Stimulated activated CD8-positive, alpha-beta memory T cell treated with anti-CD3 and anti-CD28 coated beads, Interleukin-12 subunit alpha, Interleukin-12 subunit beta, amount 100 ng/mL, for 1 hour (primary cell): ENCODE measurements around the gene IRF4.
A peak's percentile ranks its signal among the peaks of the same experiment; 100 is the strongest.

Source experiments
- DNase-seq: peaks from one replicate; pipeline ENCODE4 v3.0.0-alpha.2; 2020; ENCODE audit warnings: low read depth

The IRF4 gene

DNA sequence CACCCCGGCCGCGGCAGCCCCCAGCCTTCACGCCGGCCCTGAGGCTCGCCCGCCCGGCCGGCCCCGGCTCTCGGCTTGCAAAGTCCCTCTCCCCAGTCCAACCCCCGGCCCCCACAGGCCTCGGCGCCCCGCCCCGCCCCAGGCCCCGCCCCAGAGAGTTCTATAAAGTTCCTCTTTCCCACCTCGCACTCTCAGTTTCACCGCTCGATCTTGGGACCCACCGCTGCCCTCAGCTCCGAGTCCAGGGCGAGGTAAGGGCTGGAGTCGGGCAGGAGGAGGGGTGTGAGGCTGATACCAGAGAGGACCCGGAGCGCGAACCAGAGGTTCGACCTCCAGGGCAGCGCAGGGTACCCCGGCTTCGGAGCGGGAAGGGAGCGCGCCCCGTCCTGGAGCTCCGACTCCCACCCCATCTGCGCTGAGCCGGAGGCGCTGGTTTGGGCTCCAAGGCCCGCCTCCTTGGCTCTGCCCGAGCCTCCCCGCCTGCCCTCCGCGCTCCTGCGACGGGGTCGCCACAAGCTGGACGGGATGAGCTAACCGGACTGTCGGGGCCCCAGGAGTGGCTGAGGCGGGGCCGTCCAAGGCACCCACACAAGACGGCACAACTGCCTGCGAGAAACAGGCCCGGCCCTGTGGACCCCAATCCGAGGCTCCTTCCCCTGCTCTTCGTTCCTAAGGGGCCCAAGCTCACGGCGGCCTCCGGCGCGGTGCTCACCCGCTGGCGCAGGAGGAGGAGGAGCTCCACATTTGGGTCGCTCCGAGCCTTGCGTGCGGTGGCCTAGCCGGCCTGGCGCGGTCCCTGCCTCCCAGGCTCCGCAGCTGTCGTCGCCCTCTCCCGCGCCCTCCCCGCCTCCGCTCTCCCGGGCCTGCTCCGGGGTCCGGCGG, at the start of gene IRF4:
TSS of gene IRF4 (plus strand) at position 194 of the 882 bp plus-strand sequence. CDS start 1,401 bp downstream, outside the sequence.
- DNase-seq, result peak; percentile 39

DNA sequence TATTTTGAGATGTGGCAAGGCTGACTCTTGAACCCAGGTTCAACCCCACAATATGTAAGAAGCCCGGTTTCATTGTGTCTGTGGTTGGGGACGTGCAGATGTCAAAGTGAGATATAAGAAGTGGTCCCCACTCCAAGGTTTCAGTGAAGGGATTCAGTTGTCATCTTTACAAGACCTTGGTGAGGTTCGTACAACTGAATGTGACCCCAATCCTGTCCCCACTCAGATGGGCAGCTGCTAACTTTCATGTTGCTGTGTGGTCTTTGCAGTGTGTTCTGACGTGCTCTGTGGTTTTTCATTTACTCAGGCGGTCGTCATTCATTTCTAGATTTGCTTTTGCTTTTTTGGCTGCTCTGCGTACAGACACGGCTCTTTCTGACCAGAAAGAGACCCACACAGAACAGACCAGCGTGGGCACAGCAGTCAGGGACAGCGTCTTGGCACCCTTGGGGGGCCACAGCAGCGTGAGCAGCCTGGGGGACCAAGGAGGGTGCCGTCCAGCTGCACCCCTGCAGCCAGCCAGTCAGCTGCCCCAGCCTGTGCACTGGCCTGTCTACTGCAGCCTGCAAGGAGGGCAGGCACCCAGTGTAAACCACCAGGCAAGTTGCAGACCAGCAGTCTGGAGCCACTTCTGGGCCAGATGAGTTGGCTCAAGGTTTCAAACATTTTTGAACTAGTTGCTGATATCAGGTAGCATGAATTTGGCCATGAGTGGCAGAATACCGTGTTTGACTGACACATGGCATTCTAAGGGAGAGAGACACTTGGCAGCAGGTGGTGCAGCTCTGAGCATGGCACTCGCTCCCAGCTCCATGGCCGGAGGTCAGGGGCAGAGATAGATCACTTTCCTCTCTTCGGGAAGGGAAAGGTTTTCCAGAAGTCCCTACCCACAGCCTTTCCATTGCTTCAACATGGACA, 49.4 kb upstream of the IRF4 start:
- DNase-seq, result no peak

DNA sequence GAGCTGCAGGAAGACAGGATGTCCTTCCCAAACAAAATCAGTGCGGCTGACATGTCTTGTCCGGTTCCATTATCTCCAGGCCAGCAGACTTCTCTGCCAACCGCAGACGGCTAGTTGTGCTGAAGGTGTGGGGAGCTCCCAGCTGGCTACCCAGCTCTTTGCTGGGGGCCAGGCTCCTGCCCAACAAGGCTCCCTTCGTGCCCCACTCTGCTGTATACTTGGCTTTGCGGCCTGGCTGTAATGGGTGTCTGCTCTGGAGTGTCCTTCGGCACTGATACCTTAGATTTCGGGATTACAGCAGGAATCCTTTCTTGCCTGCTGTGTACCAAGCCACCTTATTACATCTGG, 48.7 kb upstream of the IRF4 start:
- DNase-seq, result no peak

DNA sequence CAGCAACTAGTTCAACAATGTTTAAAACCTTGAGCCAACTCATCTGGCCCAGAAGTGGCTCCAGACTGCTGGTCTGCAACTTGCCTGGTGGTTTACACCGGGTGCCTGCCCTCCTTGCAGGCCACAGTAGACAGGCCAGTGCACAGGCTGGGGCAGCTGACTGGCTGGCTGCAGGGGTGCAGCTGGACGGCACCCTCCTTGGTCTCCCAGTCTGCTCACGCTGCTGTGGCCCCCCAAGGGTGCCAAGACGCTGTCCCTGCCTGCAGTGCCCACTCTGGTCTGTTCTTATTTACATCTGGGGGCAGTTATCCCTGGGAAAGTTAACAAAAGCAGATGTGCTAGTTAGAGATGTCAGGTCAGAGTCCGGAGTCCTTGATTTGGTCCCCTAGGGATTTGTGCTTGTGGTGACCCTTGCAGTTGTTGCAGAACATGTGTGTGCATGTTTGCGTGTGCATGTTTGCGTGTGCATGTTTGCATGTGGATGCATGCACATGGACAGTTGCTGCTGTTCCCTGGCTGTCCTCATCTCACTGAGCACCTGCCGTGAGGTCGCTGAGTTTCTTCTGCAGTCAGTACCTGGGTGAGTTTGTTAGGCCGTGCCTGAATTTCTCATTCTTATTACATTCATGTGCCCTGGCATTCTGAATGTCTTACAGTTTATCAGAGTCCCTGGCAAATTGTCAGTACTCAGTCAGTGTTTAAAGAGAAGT, 48.2 kb upstream of the IRF4 start:
- DNase-seq, result no peak

DNA sequence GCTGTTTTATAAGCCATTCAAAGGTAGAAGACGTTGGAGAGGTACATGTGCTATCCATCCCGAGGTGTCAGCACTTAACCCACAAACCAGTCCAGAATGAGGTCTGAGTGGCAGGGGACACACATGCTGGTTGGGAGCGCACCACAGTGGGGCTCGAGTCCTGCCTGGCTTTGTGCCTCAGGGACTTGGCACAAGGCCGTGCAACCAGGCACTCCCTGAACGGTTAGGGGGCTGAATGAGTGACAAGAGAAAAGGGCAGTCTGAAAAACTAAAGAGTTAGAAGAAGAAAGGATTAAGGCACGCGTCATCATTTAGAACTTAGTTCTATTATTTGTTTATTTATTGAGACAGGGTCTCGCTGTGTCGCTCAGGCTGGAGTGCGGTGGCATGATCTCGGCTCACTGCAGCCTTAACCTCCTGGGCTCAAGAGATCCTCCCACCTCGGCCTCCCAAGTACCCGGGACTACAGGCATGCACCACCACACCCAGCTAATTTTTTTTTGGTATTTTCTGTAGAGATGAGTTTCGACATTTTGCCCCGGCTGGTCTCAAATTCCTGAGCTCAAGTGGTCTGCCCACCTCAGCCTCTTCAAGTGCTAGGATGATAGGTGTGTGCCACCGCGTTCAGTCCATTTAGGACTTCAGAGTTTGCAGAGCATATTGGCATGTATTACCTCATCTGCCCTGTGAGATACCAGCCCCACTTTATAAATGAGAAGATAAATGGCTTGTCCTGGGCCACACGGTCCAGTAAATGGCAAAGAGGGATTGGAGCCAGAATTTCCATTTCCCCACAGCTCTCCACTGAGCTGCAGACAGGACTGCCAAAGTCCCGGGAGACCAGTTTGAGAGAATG, 47.4 kb upstream of the IRF4 start:
- DNase-seq, result no peak

DNA sequence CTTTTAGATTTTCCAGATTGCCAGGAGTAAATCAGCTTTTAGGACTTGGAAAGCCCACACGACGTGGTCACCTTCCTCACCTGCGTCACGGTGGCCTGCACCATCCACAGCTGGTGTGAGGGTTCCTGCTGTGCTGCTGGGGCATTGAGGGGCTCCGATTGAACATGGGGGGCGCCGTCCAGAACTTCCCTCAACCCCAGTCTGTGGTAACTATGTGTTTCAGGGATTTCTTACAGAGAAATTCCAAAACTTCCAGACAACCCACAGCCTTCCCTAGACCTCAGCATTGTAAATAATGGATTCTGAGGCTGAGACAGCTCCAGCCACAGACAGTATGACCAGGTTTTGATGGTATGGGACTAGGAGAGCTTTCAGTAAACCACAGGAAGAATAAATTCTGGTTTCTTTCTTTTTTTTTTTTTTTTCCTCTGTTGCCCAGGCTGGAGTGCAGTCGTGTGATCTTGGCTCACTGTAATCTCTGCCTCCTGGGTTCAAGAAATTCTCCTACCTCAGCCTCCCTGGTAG, 46.7 kb upstream of the IRF4 start:
- DNase-seq, result no peak

DNA sequence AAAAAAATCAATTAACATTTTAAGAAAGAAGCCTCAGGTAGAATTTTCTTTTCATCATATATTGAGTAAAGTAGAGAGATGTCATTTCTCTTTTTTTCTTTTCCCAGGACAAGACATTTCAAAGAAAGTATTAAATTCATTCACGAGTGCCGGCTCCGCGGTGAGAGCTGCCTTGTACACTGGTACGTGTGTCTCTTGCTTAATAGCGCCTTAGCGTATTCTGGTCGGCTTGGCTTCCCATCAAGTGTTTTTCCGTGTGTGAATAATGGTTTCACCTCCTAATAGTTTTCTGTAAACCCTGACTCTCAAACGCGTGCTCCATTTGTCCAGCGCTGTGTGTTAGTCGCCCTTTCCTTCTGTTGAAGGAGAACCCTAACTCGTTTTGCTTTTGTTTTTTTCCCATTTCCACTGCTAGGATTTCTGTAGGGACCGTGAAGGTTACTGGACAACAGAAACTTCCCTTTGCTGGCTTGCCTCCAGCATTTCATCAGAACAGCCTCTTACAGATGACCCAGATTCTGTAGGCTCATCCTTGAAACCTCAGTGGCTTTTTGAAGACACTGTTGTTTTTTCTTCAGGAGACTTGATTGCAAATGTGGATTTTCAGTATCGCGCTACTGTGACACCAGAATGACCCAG, 45.7 kb upstream of the IRF4 start:
- no peak for DNase-seq

DNA sequence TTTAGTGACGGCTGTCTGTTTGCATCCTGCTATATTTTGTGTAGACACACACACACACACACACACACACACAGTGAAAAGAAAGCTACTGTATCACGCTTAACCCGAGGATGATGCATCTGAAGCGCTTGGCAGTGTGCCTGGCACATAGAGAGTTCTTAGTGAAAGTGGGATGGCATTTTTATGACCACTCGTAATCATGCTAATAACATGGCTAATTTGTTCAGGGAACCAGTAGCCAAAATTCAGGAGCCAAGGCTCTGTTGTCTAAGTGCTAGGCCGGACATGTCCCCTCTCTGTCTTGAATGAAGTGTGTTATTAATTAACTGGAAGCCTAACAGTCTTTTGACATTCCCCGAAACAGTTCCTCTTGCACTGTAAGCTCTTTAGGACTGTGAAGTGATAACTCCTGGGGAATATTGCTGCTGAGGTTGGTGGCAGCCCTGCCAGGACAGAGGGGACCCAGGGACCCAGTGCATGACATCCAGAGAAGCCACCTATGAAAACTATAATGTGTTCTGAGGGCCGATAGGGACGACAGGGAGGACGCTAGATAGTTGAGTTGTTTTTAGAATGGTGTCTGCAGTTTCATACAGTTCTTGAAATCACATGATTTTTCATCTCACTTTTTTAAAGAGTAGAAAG, 45.0 kb upstream of the IRF4 start:
- no peak for DNase-seq

DNA sequence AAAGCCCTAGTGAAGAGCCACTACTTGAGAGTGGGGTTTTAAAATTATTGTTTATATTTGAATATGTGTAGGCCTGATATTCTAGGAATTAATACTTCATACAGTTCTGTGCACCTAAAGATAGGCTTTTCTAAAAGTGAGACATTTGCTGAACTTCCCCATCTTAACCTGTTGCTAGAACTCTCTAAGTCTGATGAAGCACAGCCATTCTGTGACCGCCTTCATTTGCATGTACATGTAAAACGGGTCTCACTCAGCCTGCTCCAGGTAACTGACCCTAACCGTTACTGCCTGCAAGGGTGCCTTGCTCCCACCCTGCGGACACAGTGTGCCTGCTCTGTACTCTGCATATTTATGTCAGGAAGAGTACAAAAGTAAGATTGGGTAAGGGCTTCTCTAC, 44.3 kb upstream of the IRF4 start:
- DNase-seq, result no peak

DNA sequence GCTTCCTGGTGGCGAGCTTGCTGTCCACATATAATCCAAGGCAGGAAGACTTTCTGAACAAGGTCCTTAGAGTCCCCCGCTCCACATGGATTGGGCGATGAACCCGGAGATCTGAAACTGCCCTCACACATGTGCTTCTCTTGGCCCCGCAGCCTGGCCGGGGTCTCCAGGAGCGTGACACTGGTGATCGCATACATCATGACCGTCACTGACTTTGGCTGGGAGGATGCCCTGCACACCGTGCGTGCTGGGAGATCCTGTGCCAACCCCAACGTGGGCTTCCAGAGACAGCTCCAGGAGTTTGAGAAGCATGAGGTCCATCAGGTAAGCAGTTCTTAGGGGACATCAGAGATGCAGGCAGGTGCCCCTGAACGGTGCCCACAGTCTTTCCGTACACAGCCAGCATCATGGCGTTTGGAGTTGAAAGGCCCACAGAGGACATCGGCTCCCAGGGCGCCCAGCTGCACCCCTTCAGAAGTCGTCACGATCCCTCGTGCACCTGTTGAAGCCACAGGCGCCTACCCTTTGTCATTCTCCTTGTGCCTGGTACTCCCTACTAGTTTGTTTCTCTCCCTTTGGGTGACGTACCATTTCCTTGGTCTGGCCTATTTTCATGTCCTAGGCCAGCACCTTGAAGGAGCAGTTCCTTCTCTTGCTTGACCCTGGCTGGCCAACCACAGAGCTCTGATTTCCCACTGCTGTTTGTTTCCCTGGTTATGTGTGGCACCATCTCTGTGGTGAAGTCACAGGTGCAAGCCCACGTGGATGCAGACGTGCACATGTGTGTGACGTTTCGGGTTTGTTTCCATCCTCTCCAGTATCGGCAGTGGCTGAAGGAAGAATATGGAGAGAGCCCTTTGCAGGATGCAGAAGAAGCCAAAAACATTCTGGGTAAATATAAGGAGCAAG, 43.3 kb upstream of the IRF4 start:
- DNase-seq, result no peak

DNA sequence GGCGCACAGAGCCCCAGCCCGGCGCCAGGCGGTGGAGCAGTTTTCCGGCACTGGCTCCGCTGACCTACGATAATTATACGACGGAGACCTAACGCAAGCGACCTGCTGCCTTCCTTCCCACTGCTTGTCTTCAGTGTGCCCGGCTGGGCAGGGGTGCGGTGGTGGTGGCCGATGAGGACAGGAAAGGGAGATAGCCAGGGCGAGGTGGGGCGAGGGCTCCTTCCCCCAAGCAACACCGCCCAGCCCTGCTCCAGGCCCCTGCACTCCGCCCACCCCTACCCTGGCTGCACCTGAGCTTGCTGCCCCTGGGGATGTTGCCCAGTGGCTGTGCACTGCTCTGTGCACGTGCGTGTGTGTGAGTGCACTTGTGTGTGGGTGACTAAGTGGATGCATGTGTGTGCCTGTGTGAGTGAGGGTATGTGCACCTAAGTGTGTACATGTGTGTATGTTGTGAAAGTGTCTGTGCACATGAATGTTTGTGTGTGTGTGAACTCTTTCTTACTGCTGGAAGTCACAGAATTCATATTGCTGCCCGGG, 42.6 kb upstream of the IRF4 start:
- no peak for DNase-seq

DNA sequence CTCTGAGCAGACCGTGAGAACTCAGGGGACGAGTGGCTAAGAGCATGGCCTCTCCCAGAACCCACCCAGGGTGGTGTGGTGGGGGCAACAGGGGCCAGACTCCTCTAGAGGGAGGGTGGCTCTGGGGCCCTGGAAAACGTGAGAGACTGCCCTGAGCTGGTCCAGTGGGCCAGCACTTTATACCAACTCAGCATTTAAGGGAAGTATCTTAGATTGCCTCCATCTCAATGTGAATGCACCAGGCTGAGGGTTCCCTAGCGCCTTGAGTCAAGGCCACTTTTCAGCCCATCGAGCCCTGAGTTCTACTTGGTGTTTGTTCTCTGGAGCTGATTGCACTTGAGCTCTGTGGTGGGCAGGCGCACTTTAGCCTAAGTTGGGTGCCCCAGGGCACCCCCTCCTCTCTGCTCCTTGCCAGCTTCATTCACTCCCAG, 42.0 kb upstream of the IRF4 start:
- no peak for DNase-seq

DNA sequence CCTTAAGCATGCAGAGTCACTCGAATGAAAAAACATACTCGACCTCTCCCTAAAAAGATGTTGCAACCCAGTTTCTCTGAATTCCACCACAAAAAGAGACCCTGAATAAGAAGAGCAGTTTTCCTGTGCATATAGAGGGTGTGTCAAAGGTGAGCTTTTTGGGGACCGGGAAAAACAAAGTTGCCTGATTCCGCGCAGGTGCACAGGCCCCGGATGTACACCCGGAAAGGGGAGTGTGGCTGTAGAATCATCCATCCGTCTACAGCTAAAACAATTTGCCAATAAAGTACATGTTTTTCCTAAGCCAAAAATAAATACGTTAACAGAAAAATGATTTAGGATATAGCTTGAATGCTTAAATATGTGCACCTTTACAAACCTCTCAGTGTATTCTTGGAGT, 41.2 kb upstream of the IRF4 start:
- DNase-seq, result no peak

DNA sequence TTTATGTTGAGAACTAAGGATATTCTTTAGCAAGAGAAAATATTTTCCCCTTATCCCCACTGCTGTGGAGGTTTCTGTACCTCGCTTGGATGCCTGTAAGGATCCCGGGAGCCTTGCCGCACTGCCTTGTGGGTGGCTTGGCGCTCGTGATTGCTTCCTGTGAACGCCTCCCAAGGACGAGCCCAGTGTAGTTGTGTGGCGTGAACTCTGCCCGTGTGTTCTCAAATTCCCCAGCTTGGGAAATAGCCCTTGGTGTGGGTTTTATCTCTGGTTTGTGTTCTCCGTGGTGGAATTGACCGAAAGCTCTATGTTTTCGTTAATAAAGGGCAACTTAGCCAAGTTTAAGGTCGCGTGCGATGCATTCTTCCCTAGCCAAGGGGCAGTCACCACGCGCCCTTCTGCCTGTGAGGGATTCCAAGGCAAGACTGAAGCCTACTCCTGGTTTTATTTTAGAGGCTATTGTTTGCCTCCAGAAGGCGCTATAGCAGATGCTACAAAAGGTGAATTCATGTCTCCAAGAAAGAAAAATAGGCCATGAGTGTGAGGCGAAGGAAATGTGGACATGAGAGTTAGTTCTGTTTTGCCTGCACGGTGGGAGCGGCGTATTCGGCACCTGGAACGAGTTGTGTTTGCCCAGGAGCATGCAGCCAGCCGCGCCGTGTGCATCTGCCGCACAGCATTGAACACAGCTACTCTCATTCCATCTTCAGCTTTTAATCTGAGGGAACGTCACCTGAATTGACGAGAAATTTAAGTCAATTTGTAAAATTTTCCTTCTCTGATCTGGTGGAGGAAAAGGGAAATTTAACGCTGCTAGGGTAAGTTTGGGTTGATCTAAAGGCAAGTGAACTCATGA, 40.3 kb upstream of the IRF4 start:
- DNase-seq, result no peak

DNA sequence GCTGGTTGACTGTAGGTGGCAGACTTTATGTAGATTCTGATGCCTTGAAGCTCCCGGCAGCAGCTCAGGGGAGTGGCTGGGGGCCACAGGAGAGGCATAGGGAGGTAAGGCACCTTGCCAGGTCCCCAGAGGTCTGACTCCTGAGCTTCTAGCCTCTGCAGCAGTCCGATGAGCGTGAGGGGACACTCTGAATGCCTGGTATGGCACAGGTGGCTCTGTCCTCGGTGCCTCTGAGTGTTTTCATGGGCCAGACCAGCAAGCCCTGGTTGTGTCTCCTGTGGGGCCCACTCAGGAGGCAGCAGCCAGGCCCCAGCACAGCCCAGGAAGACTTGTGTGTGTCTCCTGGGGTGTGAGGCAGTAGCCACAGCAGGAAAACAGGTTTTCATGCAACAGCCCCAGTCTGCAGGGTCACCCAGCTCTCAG, 39.7 kb upstream of the IRF4 start:
- no peak for DNase-seq

DNA sequence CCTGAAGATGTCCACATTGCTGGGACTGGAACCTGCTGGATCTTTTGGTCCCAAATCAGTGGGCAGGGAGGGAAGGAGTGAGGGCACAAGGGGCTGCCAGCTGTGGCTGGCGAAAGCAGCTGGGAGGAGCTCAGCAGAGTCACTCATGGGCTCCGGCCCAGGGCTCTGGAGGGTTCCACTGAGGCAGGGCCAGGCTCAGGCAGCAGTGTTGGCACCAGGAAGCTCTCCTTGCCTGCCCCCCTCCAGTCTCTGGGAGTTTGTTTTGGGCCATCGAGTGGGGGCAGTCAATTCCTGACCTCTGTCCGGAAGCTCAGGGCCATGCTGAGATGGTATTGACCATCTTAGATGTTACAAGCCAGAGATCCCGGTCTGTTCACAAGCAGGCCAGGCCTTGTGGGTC, 39.1 kb upstream of the IRF4 start:
- DNase-seq, result no peak

DNA sequence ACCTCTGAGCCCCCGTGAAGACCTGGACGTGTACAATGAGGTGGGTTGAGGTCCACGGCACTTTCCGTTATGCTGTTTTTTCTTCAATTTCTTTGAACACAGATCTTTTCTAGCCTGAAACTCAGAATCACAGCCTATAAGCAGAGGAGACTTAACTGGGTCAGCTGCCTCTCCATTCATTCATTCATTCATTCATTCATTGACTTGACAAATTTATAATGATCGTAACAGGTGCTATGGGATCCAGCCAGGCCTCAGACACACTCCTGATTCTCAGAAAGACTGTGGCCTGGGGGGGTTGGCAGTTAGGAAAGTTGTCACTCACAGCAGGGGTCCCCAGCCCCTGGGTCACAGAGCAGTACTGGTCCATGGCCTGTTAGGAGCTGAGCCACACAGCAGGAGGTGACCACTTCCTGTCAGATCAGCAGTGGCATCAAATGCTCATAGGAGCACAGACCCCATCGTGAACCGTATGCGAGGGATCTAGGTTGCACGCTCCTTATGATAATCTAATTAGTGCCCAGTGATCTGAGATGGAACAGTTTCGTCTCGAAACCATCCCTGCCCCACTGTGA, 38.6 kb upstream of the IRF4 start:
- no peak for DNase-seq
